ENCODE measurements around the gene TUBGCP6.

Gene TUBGCP6

GRCh38 chr22:50269573-50269969, 24.7 kb upstream of the TUBGCP6 start:
- no peak for DNase-seq (ENCODE audit: low read depth)
- no peak for TF ChIP-seq CTCF (conservative IDR thresholded peaks at IDR 0.05; ENCODE audit: low read depth, low read length)
- H3K4me3 ChIP-seq (ENCODE audit: low read depth, low read length) = peak overlapping the region; percentile 62

- no peak for TF ChIP-seq CTCF (conservative IDR thresholded peaks at IDR 0.05; ENCODE audit: low read depth, low read length)
- DNase-seq (ENCODE audit: low read depth) = peak; percentile 26
These were observed 23.9 kb upstream of the TUBGCP6 start for GRCh38 chr22:50268655-50269113.

GRCh38 chr22:50267591-50268390, 23.0 kb upstream of the TUBGCP6 start:
- H3K4me3 ChIP-seq (ENCODE audit: low read depth, low read length) = peak overlapping the region; percentile 52
- peak; percentile 34 for TF ChIP-seq CTCF (conservative IDR thresholded peaks at IDR 0.05; ENCODE audit: low read depth, low read length)
- DNase-seq (ENCODE audit: low read depth) = peak; percentile 61

More at GRCh38 chr22:50268655-50269113, 23.9 kb upstream of the TUBGCP6 start:
- no peak overlapping the region for H3K4me3 ChIP-seq (ENCODE audit: low read depth, low read length)

- TF ChIP-seq CTCF (conservative IDR thresholded peaks at IDR 0.05; ENCODE audit: low read depth, low read length) = no peak
- H3K4me3 ChIP-seq (ENCODE audit: low read depth, low read length) = peak overlapping the region; percentile 46
- DNase-seq (ENCODE audit: low read depth) = no peak
These were observed 22.2 kb upstream of the TUBGCP6 start for GRCh38 chr22:50266994-50267393.

GRCh38 chr22:50264946-50265669, 20.3 kb upstream of the TUBGCP6 start:
- no peak overlapping the region for H3K4me3 ChIP-seq (ENCODE audit: low read depth, low read length)
- DNase-seq (ENCODE audit: low read depth) = no peak
- no peak for TF ChIP-seq CTCF (conservative IDR thresholded peaks at IDR 0.05; ENCODE audit: low read depth, low read length)

- no peak for TF ChIP-seq CTCF (conservative IDR thresholded peaks at IDR 0.05; ENCODE audit: low read depth, low read length)
- no peak for DNase-seq (ENCODE audit: low read depth)
- H3K4me3 ChIP-seq (ENCODE audit: low read depth, low read length) = no peak overlapping the region
These were observed 19.4 kb upstream of the TUBGCP6 start for GRCh38 chr22:50264104-50264745.
